Measurements from ENCODE around the gene MAGED1.

MAGED1 gene

DNA sequence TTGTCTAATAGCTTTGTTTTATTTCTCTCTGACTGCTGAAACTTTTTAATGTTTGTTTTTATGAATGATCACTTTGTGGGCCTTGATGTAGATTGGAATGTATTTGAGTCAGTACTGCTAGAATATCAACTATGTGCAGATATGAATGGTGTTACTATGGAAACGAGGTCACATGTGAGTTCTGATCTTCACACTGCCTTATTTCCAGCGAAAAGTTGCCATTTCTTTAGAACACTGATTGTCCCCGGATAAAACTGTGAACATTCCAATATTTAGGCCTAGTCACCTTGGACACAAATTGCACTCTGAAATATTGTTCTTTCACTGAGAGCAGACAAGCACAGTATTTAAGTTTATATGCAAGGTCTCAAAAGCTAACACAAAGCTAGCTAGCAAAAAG is 27.2 kb upstream of the MAGED1 start:
- H3K27me3 ChIP-seq (ENCODE audit: insufficient read depth, low read length) = no peaks in the 10 kb centered on the region
- H3K4me1 ChIP-seq (ENCODE audit: control insufficient read depth, insufficient read depth, low read length, unreplicated experiment) = no peaks in the 10 kb centered on the region
- no peaks in the 10 kb centered on the region for H3K79me2 ChIP-seq (ENCODE audit: control insufficient read depth, insufficient read depth, low read length, unreplicated experiment)
- H3K4me3 ChIP-seq (ENCODE audit: low read depth, low read length) = no peak overlapping the region
- H2AFZ ChIP-seq (ENCODE audit: low read length, unreplicated experiment) = no peak overlapping the region
- no peaks in the 10 kb centered on the region for H3K36me3 ChIP-seq (ENCODE audit: insufficient read depth, low read length)
- H3K27ac ChIP-seq (ENCODE audit: low read depth, low read length) = no peak overlapping the region

DNA sequence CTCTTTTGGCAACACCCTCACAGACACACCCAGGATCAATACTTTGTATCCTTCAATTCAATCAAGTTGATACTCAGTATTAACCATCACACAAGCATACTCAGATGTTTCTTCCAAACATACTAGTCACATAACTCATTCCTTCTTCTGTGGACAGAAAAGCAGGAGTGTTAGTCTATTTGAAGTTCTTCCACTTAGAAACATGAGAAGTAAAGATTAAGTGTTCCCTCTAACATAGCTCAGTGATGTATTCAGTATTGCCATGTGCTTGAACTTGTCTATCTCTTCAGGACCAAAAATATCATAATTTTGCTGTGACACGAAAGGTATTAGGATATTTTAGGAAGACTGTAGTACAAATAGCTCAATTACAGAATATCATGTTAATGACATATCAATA is 25.8 kb upstream of the MAGED1 start:
- no peaks in the 10 kb centered on the region for H3K36me3 ChIP-seq (ENCODE audit: insufficient read depth, low read length)
- H2AFZ ChIP-seq (ENCODE audit: low read length, unreplicated experiment) = no peak overlapping the region
- no peaks in the 10 kb centered on the region for H3K79me2 ChIP-seq (ENCODE audit: control insufficient read depth, insufficient read depth, low read length, unreplicated experiment)
- H3K4me1 ChIP-seq (ENCODE audit: control insufficient read depth, insufficient read depth, low read length, unreplicated experiment) = no peaks in the 10 kb centered on the region
- H3K4me3 ChIP-seq (ENCODE audit: low read depth, low read length) = no peak overlapping the region
- no peak overlapping the region for H3K27ac ChIP-seq (ENCODE audit: low read depth, low read length)
- no peaks in the 10 kb centered on the region for H3K27me3 ChIP-seq (ENCODE audit: insufficient read depth, low read length)

DNA sequence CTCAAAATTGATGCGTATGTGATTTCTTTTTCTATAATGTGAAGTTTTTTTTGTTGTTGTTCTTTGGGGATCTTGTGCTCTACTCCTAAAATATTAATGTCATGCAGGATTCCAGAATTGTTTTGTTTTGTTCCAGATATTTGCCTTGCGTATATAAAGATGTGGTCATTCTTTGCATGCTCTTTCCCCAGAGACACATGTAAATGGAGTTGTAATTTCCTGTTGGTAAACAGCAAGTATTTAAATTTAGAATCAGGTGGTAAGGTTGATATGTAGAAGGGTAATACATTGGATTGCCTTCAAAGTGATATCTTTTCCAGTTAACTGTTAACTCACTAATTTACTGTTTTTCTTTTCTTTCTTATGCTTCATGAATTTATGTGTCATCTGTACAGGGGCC is 23.1 kb upstream of the MAGED1 start:
- Histone ChIP-seq H3K27me3 (ENCODE audit: insufficient read depth, low read length) (no peaks in the 10 kb centered on the region), H3K79me2 (ENCODE audit: control insufficient read depth, insufficient read depth, low read length, unreplicated experiment) (no peaks in the 10 kb centered on the region), H3K36me3 (ENCODE audit: insufficient read depth, low read length) (no peaks in the 10 kb centered on the region), H3K4me1 (ENCODE audit: control insufficient read depth, insufficient read depth, low read length, unreplicated experiment) (peaks cover 2% of the 10 kb centered on the region), H2AFZ (ENCODE audit: low read length, unreplicated experiment) (no peak overlapping the region), H3K27ac (ENCODE audit: low read depth, low read length) (no peak overlapping the region), H3K4me3 (ENCODE audit: low read depth, low read length) (no peak overlapping the region)

DNA sequence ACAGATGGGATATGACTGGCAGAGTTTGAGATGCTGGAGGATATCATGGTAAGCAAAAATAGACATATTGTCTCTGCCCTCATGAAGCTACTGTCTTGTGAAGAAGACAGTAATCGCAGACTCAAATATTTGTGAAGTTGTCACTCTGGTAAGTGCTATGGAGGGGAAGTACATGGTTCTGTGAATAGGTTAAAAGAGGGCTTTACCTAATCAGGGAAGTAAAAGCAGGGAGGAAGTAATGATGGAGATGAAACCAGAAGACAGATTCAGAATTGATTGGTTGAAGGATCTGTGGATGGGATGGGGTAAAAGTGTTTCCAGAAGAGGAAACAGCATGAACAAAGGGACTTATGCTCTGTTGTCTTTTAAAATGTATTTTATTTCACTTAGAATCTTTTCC is 19.3 kb upstream of the MAGED1 start:
- no peaks in the 10 kb centered on the region for H3K36me3 ChIP-seq (ENCODE audit: insufficient read depth, low read length)
- no peaks in the 10 kb centered on the region for H3K27me3 ChIP-seq (ENCODE audit: insufficient read depth, low read length)
- H3K27ac ChIP-seq (ENCODE audit: low read depth, low read length) = no peak overlapping the region
- H3K4me3 ChIP-seq (ENCODE audit: low read depth, low read length) = no peak overlapping the region
- H3K79me2 ChIP-seq (ENCODE audit: control insufficient read depth, insufficient read depth, low read length, unreplicated experiment) = no peaks in the 10 kb centered on the region
- H2AFZ ChIP-seq (ENCODE audit: low read length, unreplicated experiment) = no peak overlapping the region
- peaks cover 6% of the 10 kb centered on the region for H3K4me1 ChIP-seq (ENCODE audit: control insufficient read depth, insufficient read depth, low read length, unreplicated experiment)

DNA sequence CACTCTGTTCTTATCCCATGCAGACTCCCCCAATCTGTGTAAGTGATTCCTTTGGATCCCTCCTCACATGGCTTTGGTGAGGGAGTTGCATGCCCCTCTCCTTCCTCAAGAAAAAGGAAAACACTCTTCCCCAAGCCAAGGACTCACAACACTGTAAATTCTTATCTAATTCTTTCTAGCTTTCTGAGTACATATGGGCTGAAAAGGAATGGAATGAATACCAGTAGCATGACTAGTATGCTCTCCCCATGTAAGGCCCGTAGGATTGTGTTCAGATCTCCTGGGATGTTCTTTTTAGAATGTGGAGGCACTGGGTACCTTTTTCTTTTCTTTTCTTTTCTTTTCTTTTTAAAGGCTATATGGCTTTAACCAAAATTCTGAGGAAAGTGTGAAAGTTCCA is 17.0 kb upstream of the MAGED1 start:
- no peak overlapping the region for H3K27ac ChIP-seq (ENCODE audit: low read depth, low read length)
- H3K4me3 ChIP-seq (ENCODE audit: low read depth, low read length) = no peak overlapping the region
- H3K79me2 ChIP-seq (ENCODE audit: control insufficient read depth, insufficient read depth, low read length, unreplicated experiment) = no peaks in the 10 kb centered on the region
- no peaks in the 10 kb centered on the region for H3K36me3 ChIP-seq (ENCODE audit: insufficient read depth, low read length)
- H3K4me1 ChIP-seq (ENCODE audit: control insufficient read depth, insufficient read depth, low read length, unreplicated experiment) = peaks cover 6% of the 10 kb centered on the region
- no peaks in the 10 kb centered on the region for H3K27me3 ChIP-seq (ENCODE audit: insufficient read depth, low read length)
- no peak overlapping the region for H2AFZ ChIP-seq (ENCODE audit: low read length, unreplicated experiment)

DNA sequence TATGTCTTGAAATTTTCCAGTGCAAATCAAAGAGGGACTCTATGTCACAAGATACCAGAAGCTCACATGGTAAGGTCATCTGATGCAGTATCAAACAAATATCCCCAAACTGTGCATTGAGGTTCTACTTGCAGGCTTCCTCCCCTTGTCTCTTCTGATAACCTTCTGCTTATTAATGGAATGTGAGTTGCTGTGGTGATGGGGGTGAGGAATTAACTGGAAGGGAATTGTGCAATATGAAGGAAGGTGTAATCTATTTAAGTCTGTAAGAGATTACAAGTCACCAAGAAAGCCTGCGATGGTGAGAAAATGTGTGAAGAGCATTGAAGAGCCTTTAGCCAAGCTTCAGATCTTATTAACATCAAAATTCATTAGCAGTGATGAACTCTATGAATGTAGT is 15.4 kb upstream of the MAGED1 start:
- Histone ChIP-seq H3K27me3 (ENCODE audit: insufficient read depth, low read length) (no peaks in the 10 kb centered on the region), H3K79me2 (ENCODE audit: control insufficient read depth, insufficient read depth, low read length, unreplicated experiment) (no peaks in the 10 kb centered on the region), H3K4me1 (ENCODE audit: control insufficient read depth, insufficient read depth, low read length, unreplicated experiment) (peaks cover 6% of the 10 kb centered on the region)

DNA sequence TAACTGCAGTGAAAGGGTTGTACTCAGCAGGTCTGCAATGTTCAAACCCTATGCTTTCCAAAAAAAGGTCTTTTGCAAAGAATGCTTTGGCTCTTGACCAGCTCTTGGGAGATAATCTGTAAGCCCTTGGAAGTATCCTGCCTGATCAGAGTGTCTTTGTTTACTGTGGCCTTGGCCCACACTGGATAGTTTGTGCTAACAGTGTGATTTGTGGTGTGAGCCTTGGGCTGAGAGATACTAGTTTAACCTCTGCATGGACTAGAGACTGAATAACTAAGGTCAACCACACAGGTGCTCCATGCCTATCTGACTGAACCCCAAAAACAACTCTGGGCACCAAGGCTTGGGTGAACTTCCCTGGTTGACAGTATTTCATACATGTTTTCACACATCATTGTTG is 3.6 kb upstream of the MAGED1 start:
- Histone ChIP-seq H2AFZ (ENCODE audit: low read length, unreplicated experiment) (no peak overlapping the region), H3K36me3 (ENCODE audit: insufficient read depth, low read length) (no peaks in the 10 kb centered on the region), H3K27me3 (ENCODE audit: insufficient read depth, low read length) (no peaks in the 10 kb centered on the region), H3K79me2 (ENCODE audit: control insufficient read depth, insufficient read depth, low read length, unreplicated experiment) (peaks cover 13% of the 10 kb centered on the region), H3K4me1 (ENCODE audit: control insufficient read depth, insufficient read depth, low read length, unreplicated experiment) (peaks cover 16% of the 10 kb centered on the region), H3K27ac (ENCODE audit: low read depth, low read length) (no peak overlapping the region), H3K4me3 (ENCODE audit: low read depth, low read length) (no peak overlapping the region)

More for the DNA sequence above, 15.4 kb upstream of the MAGED1 start:
- no peak overlapping the region for H3K4me3 ChIP-seq (ENCODE audit: low read depth, low read length)
- H2AFZ ChIP-seq (ENCODE audit: low read length, unreplicated experiment) = no peak overlapping the region
- no peaks in the 10 kb centered on the region for H3K36me3 ChIP-seq (ENCODE audit: insufficient read depth, low read length)
- H3K27ac ChIP-seq (ENCODE audit: low read depth, low read length) = no peak overlapping the region

DNA sequence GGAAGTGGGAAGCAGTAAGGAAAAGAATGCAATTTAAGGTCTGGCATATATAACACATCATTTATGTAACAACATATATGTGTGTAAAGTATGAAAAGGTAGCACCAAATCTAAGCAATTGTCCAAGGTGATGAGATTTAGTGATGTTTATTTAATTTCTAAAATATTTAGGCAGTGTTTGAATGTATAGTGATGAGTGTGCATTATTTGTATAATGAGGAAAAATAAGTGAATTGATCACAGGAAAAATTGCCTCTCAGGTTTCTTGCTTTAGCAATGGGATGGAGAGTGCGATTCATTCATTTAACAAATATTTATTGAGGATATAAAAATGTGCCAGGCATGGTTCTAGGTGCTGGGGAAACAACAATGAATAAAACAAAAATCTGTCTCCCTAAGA is 2.2 kb upstream of the MAGED1 start:
- Histone ChIP-seq H3K27me3 (ENCODE audit: insufficient read depth, low read length) (no peaks in the 10 kb centered on the region), H3K27ac (ENCODE audit: low read depth, low read length) (peak overlapping the region; percentile 79), H3K79me2 (ENCODE audit: control insufficient read depth, insufficient read depth, low read length, unreplicated experiment) (peaks cover 27% of the 10 kb centered on the region), H2AFZ (ENCODE audit: low read length, unreplicated experiment) (no peak overlapping the region), H3K4me3 (ENCODE audit: low read depth, low read length) (no peak overlapping the region), H3K36me3 (ENCODE audit: insufficient read depth, low read length) (peaks cover 8% of the 10 kb centered on the region; the same call in 1 of the 2 replicates), H3K4me1 (ENCODE audit: control insufficient read depth, insufficient read depth, low read length, unreplicated experiment) (peaks cover 16% of the 10 kb centered on the region)

DNA sequence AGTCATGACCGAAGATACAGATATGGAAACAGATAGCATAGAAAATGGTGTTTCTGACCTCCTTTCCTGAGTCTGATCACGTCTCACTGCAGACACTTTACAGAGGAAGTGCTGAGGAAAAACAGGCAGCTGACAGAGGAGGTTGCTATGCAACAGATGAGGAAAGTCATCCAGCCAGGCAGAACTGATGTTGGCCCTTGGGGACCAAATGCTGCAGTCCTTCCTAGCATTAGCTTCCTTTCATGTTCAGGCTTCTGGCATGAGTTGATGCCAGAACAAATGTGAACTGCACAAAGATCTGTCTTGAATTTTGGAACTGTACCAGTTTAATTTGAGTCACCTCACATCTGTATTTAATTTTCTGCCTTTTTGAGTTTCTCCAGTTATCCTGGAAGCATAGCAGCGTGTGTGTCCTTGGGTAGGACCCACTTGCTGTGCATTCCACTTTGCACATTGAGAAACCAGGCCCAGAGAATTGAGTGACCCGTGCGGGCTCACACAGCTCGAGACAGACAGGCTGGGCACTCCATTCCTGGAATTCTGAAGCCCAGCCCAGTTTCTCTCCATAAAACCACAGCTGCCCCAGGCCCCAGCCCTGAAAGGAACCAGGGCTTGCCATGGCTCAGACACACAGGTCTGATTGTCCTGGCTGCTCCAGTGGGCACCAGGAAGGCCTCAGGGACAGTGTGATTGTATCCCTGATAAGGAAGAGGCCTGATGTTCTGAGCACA is 1.4 kb upstream of the MAGED1 start:
- Histone ChIP-seq H3K4me1 (ENCODE audit: control insufficient read depth, insufficient read depth, low read length, unreplicated experiment) (peaks cover 16% of the 10 kb centered on the region), H3K79me2 (ENCODE audit: control insufficient read depth, insufficient read depth, low read length, unreplicated experiment) (peaks cover 34% of the 10 kb centered on the region), H3K27ac (ENCODE audit: low read depth, low read length) (peak overlapping the region; percentile 79), H3K4me3 (ENCODE audit: low read depth, low read length) (no peak overlapping the region; the same call in 1 of the 2 replicates), H2AFZ (ENCODE audit: low read length, unreplicated experiment) (no peak overlapping the region), H3K36me3 (ENCODE audit: insufficient read depth, low read length) (peaks cover 8% of the 10 kb centered on the region; the same call in 1 of the 2 replicates), H3K27me3 (ENCODE audit: insufficient read depth, low read length) (no peaks in the 10 kb centered on the region)

DNA sequence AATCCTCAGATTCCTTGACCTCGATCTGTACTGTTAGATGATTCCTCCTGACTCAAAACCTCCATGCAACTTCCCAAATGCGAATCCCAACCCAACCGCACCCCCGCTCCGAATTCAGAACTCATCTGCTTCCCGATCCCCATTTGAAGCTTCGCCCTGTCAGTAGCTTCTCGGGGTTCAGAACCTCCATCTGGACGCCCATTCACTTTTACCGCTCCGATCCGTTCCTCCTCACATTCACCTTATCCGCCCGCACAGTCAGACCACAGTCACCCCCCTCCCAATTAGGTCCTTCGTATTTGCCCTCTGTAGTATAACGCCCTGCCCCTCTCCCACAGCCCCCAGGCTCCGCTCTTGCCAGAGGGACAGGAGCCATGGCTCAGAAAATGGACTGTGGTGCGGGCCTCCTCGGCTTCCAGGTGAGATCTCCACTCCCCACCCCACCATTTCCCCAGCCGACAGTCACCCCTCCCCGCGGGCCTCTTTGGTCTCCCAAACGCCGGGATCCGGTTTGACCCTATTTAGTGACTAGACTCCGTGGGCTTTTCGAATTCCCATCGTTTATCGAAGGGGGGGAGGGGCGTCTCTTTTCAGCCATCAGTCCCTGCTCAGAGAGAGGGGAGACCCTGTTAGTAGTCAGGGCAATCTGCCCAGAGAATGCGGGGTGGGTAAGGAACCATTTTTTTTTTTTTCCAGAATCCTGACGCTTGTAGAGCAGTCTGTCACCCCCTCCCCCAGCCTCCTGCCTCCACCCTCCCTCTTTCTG is 691 bp downstream of the MAGED1 start:
- Histone ChIP-seq H3K4me3 (ENCODE audit: low read depth, low read length) (peak overlapping the region; percentile 94), H3K36me3 (ENCODE audit: insufficient read depth, low read length) (peaks cover 15% of the 10 kb centered on the region; the same call in 1 of the 2 replicates), H2AFZ (ENCODE audit: low read length, unreplicated experiment) (no peak overlapping the region), H3K27ac (ENCODE audit: low read depth, low read length) (peak overlapping the region; percentile 70), H3K4me1 (ENCODE audit: control insufficient read depth, insufficient read depth, low read length, unreplicated experiment) (peaks cover 16% of the 10 kb centered on the region), H3K79me2 (ENCODE audit: control insufficient read depth, insufficient read depth, low read length, unreplicated experiment) (peaks cover 34% of the 10 kb centered on the region), H3K27me3 (ENCODE audit: insufficient read depth, low read length) (no peaks in the 10 kb centered on the region)

All from ACC112 (cell line).